Measurements from ENCODE around the gene PROSER2. TPM values are rescaled to one million over a fixed set of nuclear protein-coding genes. Genes with fewer than 3 reads are reported as not detected.

The PROSER2 gene
- total RNA-seq, 4 donors from 2014 or later, result 2.3 to 10.7 (median 3.7) TPM

DNA sequence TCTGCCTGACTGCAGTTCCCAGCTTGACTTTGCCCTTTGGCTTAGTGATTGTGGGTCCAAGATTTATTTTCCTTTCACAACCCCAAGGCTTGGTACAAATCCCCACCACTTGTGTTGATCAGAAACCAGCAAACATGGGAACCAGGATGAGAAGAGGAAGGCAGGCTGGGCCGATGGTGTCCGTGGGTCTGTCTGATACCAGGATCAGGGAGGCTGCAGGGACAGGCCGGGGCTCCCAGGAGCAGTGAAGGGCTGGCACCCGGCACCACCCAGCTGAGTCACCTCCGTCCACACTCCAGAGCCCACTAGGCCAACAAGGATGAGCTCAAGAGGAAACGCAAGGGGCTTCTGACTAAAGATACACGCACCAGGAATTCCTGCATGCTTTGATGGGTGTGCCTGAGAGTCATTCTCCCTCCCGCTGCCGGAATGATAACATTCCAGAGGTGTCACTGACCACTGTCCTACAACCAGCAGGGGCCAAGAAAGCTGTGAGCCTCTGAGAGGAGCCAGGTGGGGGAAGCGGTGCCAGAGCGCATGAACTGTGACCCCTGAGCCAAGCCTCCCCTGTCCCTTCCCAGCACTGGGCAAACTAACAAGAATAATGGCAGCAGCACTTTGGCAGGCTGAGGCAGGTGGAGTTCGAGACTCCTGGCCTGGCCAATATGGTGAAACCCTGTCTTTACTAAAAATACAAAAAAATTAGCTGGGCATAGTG is 29.2 kb upstream of the PROSER2 start:
- H3K4me3 ChIP-seq, result no peak overlapping the region
- no peaks in the 10 kb centered on the region for H3K4me1 ChIP-seq
- H3K27ac ChIP-seq, result no peak overlapping the region
- TF ChIP-seq, protein P1, sequence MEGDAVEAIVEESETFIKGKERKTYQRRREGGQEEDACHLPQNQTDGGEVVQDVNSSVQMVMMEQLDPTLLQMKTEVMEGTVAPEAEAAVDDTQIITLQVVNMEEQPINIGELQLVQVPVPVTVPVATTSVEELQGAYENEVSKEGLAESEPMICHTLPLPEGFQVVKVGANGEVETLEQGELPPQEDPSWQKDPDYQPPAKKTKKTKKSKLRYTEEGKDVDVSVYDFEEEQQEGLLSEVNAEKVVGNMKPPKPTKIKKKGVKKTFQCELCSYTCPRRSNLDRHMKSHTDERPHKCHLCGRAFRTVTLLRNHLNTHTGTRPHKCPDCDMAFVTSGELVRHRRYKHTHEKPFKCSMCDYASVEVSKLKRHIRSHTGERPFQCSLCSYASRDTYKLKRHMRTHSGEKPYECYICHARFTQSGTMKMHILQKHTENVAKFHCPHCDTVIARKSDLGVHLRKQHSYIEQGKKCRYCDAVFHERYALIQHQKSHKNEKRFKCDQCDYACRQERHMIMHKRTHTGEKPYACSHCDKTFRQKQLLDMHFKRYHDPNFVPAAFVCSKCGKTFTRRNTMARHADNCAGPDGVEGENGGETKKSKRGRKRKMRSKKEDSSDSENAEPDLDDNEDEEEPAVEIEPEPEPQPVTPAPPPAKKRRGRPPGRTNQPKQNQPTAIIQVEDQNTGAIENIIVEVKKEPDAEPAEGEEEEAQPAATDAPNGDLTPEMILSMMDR (IDR thresholded peaks at IDR 0.05), result no peak
- TF ChIP-seq POLR2A (IDR thresholded peaks at IDR 0.05), result no peak
- H3K27me3 ChIP-seq, result no peaks in the 10 kb centered on the region
- H3K36me3 ChIP-seq, result no peaks in the 10 kb centered on the region
- no peaks in the 10 kb centered on the region for H3K9me3 ChIP-seq
- no peak for DNase-seq

DNA sequence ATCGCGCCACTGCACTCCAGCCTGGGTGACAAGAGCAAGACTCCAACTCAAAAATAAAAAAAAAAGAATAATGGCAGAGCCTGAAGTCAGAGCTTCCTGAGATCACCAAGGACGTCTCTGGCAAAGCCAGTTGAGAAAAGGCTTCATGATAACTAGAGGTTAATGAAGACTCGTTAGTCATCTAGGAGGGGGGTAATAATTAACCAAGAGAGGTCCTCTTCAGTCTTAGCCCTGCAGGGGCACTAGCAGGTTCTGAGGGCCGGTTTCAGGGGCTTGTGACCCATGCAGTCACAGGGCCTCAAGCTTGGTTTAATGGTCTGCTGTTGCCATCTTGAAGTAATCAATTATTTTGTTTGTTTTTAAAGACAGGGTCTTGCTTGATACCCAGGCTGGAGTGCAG is 28.6 kb upstream of the PROSER2 start:
- DNase-seq, result no peak
- H3K4me1 ChIP-seq, result no peaks in the 10 kb centered on the region
- no peaks in the 10 kb centered on the region for H3K9me3 ChIP-seq
- H3K27me3 ChIP-seq, result no peaks in the 10 kb centered on the region
- H3K4me3 ChIP-seq, result no peak overlapping the region
- H3K36me3 ChIP-seq, result no peaks in the 10 kb centered on the region
- no peak for TF ChIP-seq POLR2A (IDR thresholded peaks at IDR 0.05)
- TF ChIP-seq, protein P1 (IDR thresholded peaks at IDR 0.05), result no peak
- no peak overlapping the region for H3K27ac ChIP-seq

GRCh38 chr10:11795101-11795920 is 27.8 kb upstream of the PROSER2 start:
- no peak overlapping the region for H3K27ac ChIP-seq

DNA sequence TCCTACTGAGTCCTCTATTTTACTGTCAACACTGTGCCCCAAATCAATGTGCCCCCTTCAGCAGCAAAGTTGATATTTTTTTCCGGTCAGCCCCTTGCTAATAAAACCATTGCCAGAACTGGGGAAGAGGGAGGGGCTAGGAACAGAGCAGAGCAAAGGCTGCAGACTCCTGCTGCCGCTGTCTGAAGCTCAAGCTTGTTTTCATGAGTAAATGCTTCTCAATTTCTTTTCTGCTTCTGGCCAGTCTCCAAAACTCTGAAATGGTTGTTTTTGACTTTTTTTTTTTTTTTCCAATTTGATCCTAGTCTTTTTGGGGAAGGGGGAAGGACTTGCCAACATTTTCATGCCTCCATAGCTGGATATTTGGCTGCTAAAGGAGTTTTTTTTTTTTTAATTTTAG is 26.7 kb upstream of the PROSER2 start:
- no peaks in the 10 kb centered on the region for H3K27me3 ChIP-seq
- H3K9me3 ChIP-seq, result no peaks in the 10 kb centered on the region
- no peak overlapping the region for H3K27ac ChIP-seq
- no peak for DNase-seq
- no peak overlapping the region for H3K4me3 ChIP-seq
- TF ChIP-seq, protein P1 (IDR thresholded peaks at IDR 0.05), result no peak
- TF ChIP-seq POLR2A (IDR thresholded peaks at IDR 0.05), result no peak
- H3K4me1 ChIP-seq, result no peaks in the 10 kb centered on the region
- H3K36me3 ChIP-seq, result no peaks in the 10 kb centered on the region

More at GRCh38 chr10:11795101-11795920, 27.8 kb upstream of the PROSER2 start:
- DNase-seq, result no peak
- Histone ChIP-seq H3K27me3 (no peaks in the 10 kb centered on the region), H3K9me3 (no peaks in the 10 kb centered on the region), H3K4me3 (no peak overlapping the region), H3K36me3 (no peaks in the 10 kb centered on the region), H3K4me1 (no peaks in the 10 kb centered on the region)
- TF ChIP-seq, protein P1 (IDR thresholded peaks at IDR 0.05), result no peak
- TF ChIP-seq POLR2A (IDR thresholded peaks at IDR 0.05), result no peak

DNA sequence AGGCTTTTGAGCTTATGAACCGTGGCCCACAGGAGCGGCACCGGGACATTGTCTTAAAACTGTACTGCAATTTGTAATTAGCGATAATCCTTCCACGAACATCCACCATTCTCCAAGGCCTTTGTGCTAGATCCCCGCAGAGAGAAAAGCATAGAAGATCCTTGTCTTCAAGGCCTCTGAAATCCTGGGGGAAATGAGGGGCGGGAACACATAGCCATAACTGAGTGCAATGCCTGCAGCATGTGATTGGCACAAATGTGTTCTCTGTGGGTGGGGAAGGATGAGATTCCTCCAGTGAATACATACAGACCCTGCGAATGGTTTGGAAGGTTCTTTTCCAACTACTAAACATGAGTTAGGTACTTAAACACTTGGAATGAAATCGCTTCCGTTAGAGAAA is 25.9 kb upstream of the PROSER2 start:
- DNase-seq, result no peak
- Histone ChIP-seq H3K27ac (no peak overlapping the region), H3K4me3 (no peak overlapping the region), H3K4me1 (no peaks in the 10 kb centered on the region), H3K27me3 (no peaks in the 10 kb centered on the region), H3K36me3 (no peaks in the 10 kb centered on the region), H3K9me3 (no peaks in the 10 kb centered on the region)
- TF ChIP-seq, protein P1 (IDR thresholded peaks at IDR 0.05), result no peak
- no peak for TF ChIP-seq POLR2A (IDR thresholded peaks at IDR 0.05)

Measured in Peyer's patch (tissue), 4 donors.